CD4-positive, alpha-beta T cell treated with Interleukin-6 for 4 hours (primary cell): ENCODE data around the gene SOWAHB.
"Not testable (repeated sequence)": the region's sequence is repeated elsewhere in the genome, so short reads cannot be mapped to it uniquely, and the experiment has no call there.

Experiments
- DNase-seq: peaks from one replicate; pipeline ENCODE4 v3.0.0-alpha.2; 2020; ENCODE audit warnings: mixed read lengths

The SOWAHB gene

GRCh38 chr4:76895619-76896018, 2.3 kb downstream of the SOWAHB start:
- DNase-seq, result no peak

- DNase-seq, result no peak
These were observed 3.2 kb downstream of the SOWAHB start for GRCh38 chr4:76894537-76895255.

DNA sequence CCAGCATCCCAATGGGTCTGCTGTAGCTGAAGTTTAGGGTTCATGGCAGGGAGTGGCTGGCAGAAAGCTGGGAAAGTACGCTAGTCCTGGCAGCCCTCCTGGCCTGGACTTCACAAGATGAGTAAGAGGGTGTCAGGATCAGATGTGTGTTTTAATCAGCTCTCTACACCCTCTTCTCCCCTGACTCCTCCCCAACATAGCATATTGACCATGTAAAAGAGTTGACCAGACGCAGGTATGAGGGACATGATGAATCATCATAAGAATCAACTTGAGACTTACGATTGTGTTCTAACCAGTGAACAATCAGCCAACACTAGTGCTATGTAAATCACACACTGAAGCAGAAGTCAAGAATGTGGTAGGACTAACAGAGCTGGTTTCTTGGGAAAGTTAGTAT, 5.3 kb downstream of the SOWAHB start:
- no peak for DNase-seq

GRCh38 chr4:76892001-76892400, 5.9 kb downstream of the SOWAHB start:
- DNase-seq, result no peak

DNA sequence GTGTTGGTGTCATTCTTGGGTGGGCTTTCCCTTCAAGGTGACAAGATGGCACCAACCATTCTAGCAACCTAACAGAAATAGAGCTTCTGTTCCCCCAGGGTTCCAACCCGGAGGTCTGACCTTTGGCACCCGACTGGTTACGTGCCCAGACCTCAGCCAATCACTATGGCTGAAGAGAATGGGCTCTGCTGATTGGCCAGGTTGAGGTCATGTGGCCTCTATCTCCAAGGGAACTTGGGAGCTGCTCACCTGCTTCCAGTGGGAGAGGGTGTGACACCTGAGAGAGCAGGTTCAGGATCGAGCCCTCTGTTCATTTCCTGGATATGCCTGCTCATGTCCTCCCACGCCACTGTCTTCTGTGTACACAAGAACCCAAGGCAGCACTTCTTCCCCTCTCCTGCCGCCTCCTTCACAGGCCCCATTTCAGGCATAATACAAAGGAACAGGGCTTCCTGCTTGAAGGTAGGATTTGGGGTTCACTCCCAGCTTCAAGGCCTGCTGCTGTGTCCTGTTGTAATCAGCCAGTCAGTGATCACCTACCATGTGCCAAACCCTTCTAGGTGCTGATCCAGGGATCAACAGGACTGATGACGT, 11.0 kb downstream of the SOWAHB start:
- DNase-seq, result no peak

- DNase-seq, result no peak
These were observed 11.7 kb downstream of the SOWAHB start for GRCh38 chr4:76886214-76886613.

- DNase-seq, result no peak
These were observed 14.8 kb downstream of the SOWAHB start for GRCh38 chr4:76883147-76883546.

DNA sequence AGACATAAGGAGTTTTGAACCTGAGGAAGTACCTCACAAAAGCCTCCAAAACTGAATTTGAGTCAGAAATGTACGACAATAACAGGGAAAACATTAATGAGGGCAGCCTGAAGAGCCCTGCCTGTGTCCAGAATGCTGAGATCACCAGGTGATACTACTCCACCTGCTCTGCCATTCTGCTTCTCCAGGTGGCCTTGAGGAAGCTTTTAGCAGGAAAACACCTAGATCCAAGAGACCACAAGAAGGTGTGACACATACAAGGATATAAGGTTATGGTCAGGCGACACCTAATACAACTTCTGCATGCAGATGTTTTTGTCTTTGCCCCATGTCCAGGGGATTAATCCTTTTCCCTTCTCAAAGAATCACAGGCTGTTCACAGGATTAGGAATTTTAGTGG, 15.3 kb downstream of the SOWAHB start:
- no peak for DNase-seq

DNA sequence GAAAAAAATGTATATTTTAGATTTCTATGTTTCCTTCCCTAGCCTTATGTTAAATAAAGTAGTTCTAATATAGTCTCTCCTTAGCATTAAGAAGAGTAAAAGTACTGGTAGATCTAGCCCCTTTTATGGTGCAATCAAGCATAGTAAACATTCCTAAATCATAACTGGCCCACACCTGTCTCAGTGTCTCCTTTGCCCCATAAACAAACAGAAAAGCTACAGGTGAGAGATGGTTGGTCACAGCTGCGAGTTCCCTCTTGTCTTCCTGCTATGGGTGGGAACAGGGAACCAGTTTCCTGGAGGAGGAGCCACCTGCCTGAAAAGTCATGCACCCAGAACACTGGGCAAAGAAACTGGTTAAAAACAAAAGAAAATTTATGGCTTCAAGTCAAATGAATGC, 16.6 kb downstream of the SOWAHB start:
- DNase-seq, result no peak

DNA sequence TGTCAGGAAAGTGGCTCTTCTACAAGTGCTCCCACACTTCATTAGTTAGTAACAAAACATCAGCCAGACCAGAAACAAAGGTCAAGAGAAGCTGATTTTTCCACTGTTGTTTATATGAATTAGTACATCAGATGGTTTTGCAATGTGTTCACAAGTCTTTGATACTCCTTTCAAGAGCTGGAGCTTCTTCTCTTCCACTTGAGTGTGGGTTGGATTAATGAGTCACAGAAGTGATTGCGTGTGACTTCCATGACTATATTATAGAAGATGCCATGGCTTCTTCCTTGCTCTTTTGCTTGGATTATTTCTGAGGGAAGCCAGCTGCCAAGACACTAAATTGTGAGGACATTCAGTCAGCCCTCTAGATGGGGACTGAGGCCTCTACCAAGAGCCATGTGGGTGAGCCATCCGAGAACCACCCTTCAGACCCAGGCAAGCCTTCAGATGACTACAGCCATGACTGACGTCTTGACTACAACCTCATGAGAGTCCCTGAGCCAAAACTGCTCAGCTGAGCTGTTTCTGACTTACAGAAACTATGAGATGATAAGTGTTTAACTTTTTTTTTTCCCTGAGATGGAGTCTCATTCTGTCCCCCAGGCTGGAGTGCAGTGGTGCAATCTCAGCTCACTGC, 18.1 kb downstream of the SOWAHB start:
- no peak for DNase-seq

DNA sequence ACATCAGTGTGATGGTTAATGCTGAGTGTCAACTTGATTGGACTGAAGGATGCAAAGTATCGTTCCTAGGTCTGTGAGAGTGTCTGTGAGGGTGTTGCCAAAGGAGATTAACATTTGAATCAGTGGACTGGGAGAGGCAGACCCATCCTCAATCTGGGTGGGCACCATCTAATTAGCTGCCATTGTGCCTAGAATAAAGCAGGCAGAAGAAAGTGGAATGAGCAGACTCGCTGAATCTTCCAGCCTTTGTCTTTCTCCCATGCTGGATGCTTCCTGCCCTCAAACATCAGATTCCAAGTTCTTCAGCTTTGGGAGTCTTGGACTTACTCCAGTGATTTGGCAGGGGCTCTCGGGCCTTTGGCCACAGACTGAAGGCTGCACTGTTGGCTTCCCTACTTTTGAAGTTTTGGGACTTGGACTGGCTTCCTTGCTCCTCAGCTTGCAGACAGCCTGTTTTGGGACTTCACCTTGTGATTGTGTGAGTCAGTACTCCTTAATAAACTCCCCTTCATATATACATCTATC, 19.2 kb downstream of the SOWAHB start:
- DNase-seq, result not testable (repeated sequence)

- DNase-seq, result no peak
These were observed 23.8 kb downstream of the SOWAHB start for GRCh38 chr4:76874176-76874575.

DNA sequence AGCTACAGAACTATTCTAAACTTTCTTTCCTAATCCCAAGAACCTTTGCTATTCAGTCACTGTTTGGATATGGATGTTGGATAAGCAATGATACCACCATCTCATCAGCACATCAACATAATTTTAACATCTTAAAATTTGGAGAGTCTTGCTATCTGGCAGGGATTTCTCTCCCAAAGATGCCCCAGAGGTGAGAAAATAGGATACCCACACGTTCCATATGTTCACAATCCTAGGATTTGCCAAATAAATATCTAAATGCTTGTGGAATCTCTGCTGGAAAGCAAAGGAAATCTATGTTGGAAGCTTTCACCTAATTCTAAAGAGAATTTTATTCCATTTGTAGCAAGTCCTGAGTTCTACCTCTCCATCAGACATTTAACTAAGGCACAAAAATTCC, 24.4 kb downstream of the SOWAHB start:
- no peak for DNase-seq

DNA sequence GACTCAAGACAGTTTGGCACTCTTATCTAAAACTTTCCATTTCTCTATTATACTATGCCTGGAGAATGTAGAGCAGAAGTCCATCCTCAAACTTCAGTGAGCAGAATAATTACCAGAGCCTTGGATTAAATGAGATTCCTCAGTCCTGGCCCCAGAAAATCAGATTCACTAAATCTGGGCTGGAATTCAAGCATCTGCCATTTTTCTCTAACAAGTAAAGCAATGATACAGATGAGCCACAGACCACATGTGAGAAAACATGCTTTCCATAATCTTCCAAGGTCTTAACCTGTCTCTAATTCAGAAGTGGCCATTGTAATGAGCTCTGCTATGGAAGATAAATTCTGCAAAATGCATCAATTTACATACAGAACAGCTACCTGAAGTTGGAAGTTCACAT, 25.4 kb downstream of the SOWAHB start:
- no peak for DNase-seq

GRCh38 chr4:76868780-76869179, 29.2 kb downstream of the SOWAHB start:
- not testable (repeated sequence) for DNase-seq

DNA sequence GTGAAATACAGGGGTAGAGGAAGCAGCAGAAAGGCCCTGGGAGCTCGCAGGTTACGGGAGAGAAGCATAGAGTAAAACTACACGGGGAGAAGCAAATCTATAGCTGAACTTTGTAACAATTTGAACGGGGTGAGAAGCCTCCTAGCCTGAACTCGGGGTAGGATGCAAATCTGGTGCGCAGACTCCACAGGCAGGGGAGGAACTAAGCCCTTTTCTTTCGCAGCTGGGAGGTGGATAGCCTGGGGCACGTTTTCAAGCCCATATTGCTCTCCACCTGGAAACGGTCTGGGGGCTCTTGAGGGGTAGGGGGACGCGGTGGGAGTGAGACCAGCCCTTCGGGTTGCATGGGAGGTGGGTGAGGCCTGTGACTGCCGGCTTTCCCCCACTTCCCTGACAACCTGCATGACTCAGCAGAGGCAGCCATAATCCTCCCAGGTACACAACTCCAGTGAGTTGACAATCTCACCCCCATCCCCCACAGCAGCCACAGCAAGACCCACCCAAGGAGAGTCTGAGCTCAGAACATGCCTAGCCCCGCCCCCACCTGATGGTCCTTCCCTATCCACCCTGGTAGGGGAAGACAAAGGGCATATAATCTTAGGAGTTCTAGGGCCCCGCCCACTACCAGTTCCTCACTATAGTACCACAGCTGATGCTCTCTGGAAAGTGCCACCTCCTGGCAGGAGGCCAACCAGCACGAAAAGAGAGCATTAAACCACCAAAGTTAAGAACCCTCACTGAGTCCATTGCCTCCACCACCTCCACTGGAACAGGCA, 29.9 kb downstream of the SOWAHB start:
- DNase-seq, result no peak

DNA sequence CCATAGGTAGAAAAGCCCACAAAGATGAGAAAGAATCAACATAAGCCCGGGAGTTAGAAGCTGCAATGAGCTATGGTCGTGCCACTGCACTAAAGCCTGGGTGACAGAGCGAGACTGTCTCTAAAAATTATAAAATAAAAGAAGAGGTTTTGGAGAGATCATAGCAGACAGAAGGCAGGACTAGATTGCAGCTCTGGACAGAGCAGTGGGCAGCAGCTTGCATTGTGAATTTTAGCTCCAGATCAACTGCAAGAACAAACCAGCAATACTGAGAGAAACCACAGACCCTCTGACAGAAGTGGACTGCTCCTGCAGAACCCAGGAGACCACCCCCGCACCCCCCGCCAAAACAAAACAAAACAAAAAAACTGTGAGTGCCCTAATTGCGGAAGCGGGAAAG, 30.6 kb downstream of the SOWAHB start:
- DNase-seq, result no peak

GRCh38 chr4:76866641-76867040, 31.3 kb downstream of the SOWAHB start:
- no peak for DNase-seq

GRCh38 chr4:76858319-76858718, 39.6 kb downstream of the SOWAHB start:
- no peak for DNase-seq

- no peak for DNase-seq
These were observed 40.9 kb downstream of the SOWAHB start for GRCh38 chr4:76857074-76857409.

- no peak for DNase-seq
These were observed 41.5 kb downstream of the SOWAHB start for GRCh38 chr4:76856243-76857073.

GRCh38 chr4:76854858-76855257, 43.1 kb downstream of the SOWAHB start:
- no peak for DNase-seq

- no peak for DNase-seq
These were observed 46.6 kb downstream of the SOWAHB start for GRCh38 chr4:76851375-76851774.
